Measurements from ENCODE around the gene ODF2. TPM values are rescaled to one million over a fixed set of nuclear protein-coding genes. Genes with fewer than 3 reads are reported as not detected.

Gene ODF2
- total and polyA plus RNA-seq, 2 experiments from 2014 or later: 17.5 to 26.9 TPM

DNA sequence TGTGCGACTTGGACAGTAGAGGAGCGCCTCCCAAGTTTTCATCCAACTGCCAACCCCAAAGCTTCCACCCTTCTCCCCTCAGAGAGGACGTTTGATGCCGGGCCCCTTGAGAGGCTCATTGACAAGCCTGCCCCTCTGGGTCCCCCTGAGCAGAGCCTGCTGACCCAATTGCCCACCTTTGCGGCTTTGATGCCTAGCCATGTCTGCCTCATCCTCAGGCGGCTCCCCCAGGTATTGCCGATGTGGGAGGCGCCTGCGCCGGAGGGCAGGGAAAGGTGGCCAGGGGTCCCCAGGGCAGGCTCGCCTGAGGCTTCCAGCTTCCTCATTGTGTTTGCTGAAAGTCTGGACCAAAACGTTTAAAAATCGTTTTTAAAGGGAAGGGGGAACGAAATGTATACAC, 1.4 kb downstream of the ODF2 start:
- Histone ChIP-seq H3K36me3 (ENCODE audit: insufficient read depth) (peaks cover 6% of the 10 kb centered on the region; the same call in 1 of the 2 replicates), H4K20me1 (replicated peaks; ENCODE audit: insufficient read depth) (peaks cover 16% of the 10 kb centered on the region; the same call in 1 of the 2 replicates), H3K9me2 (ENCODE audit: insufficient read depth) (no peaks in the 10 kb centered on the region), H3K4me1 (ENCODE audit: insufficient read depth) (peaks cover 10% of the 10 kb centered on the region; the same call in 1 of the 2 replicates), H3K79me2 (replicated peaks; ENCODE audit: insufficient read depth) (no peaks in the 10 kb centered on the region), H3K27ac (ENCODE audit: low read depth) (no peak overlapping the region), H3K4me3 (peak overlapping the region; percentile 92), H3K4me2 (peak overlapping the region; percentile 94), H3F3A (replicated peaks; ENCODE audit: low read depth) (peaks cover 9% of the 10 kb centered on the region; the same call in 1 of the 2 replicates), H3K27me3 (ENCODE audit: insufficient read depth) (peaks cover 32% of the 10 kb centered on the region), H2AFZ (no peak overlapping the region; the same call in 1 of the 2 replicates)
- TF ChIP-seq POLR2AphosphoS5 (IDR thresholded peaks at IDR 0.05; ENCODE audit: low read depth) (no peak), JUNB (IDR thresholded peaks at IDR 0.05; ENCODE audit: unreplicated experiment) (no peak), NANOG (IDR thresholded peaks at IDR 0.05; ENCODE audit: borderline replicate concordance) (no peak)
- TF ChIP-seq, protein P1, sequence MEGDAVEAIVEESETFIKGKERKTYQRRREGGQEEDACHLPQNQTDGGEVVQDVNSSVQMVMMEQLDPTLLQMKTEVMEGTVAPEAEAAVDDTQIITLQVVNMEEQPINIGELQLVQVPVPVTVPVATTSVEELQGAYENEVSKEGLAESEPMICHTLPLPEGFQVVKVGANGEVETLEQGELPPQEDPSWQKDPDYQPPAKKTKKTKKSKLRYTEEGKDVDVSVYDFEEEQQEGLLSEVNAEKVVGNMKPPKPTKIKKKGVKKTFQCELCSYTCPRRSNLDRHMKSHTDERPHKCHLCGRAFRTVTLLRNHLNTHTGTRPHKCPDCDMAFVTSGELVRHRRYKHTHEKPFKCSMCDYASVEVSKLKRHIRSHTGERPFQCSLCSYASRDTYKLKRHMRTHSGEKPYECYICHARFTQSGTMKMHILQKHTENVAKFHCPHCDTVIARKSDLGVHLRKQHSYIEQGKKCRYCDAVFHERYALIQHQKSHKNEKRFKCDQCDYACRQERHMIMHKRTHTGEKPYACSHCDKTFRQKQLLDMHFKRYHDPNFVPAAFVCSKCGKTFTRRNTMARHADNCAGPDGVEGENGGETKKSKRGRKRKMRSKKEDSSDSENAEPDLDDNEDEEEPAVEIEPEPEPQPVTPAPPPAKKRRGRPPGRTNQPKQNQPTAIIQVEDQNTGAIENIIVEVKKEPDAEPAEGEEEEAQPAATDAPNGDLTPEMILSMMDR (conservative IDR thresholded peaks at IDR 0.05; ENCODE audit: low read depth in 2 of 2): no peak
- Mint-ChIP-seq H3K27ac (no peak overlapping the region), H3K4me3 (peak overlapping the region; percentile 81), H3K9me3 (no peaks in the 10 kb centered on the region), H3K4me1 (peaks cover 12% of the 10 kb centered on the region), H3K36me3 (ENCODE audit: low read depth) (peaks cover 30% of the 10 kb centered on the region), H3K27me3 (ENCODE audit: insufficient read depth, low read depth, poor library complexity) (peaks cover 38% of the 10 kb centered on the region)
- DNase-seq (ENCODE audit: low spot score) (peak; percentile 57), ATAC-seq (peak; percentile 21)

- Histone ChIP-seq H3K4me3 (no peak overlapping the region), H3K36me3 (ENCODE audit: insufficient read depth) (peaks cover 9% of the 10 kb centered on the region; the same call in 1 of the 2 replicates), H3K4me2 (no peak overlapping the region), H3K79me2 (replicated peaks; ENCODE audit: insufficient read depth) (no peaks in the 10 kb centered on the region), H2AFZ (no peak overlapping the region), H3F3A (replicated peaks; ENCODE audit: low read depth) (peaks cover 9% of the 10 kb centered on the region; the same call in 1 of the 2 replicates), H3K27ac (ENCODE audit: low read depth) (no peak overlapping the region), H3K27me3 (ENCODE audit: insufficient read depth) (peaks cover 32% of the 10 kb centered on the region), H4K20me1 (replicated peaks; ENCODE audit: insufficient read depth) (peaks cover 16% of the 10 kb centered on the region; the same call in 1 of the 2 replicates), H3K4me1 (ENCODE audit: insufficient read depth) (peaks cover 10% of the 10 kb centered on the region; the same call in 1 of the 2 replicates), H3K9me2 (ENCODE audit: insufficient read depth) (no peaks in the 10 kb centered on the region)
- DNase-seq (ENCODE audit: low spot score) (no peak), ATAC-seq (no peak)
- Mint-ChIP-seq H3K36me3 (ENCODE audit: low read depth) (peaks cover 42% of the 10 kb centered on the region), H3K4me3 (no peak overlapping the region), H3K4me1 (peaks cover 12% of the 10 kb centered on the region), H3K9me3 (no peaks in the 10 kb centered on the region), H3K27me3 (ENCODE audit: insufficient read depth, low read depth, poor library complexity) (peaks cover 38% of the 10 kb centered on the region), H3K27ac (no peak overlapping the region)
- TF ChIP-seq REST (IDR thresholded peaks at IDR 0.05; ENCODE audit: unreplicated experiment): no peak
- no peak for TF ChIP-seq EZH2 (IDR thresholded peaks at IDR 0.05; ENCODE audit: low read depth, unreplicated experiment)
- no peak for TF ChIP-seq ETS1 (IDR thresholded peaks at IDR 0.05)
- TF ChIP-seq POLR2AphosphoS5 (IDR thresholded peaks at IDR 0.05; ENCODE audit: low read depth): no peak
- TF ChIP-seq JUNB (IDR thresholded peaks at IDR 0.05; ENCODE audit: unreplicated experiment): no peak
- TF ChIP-seq NANOG (IDR thresholded peaks at IDR 0.05; ENCODE audit: borderline replicate concordance): no peak
- TF ChIP-seq ZNF462 (CRISPR knock-in tag; IDR thresholded peaks at IDR 0.05): no peak
Measured at GRCh38 chr9:128459011-128459410, 3.2 kb downstream of the ODF2 start.

Measured in GM23338 (cell line).